Glutamatergic neuron (in vitro differentiated cells): Measurements from ENCODE around the gene EML1. TPM values are rescaled to one million over a fixed set of nuclear protein-coding genes. Genes with fewer than 3 reads are reported as not detected.

ENCODE experiments used
- DNase-seq: peaks from one replicate; pipeline ENCODE4 v3.0.0; 2022
- H3K27ac Mint-ChIP-seq: one replicate; pipeline ENCODE4 v1.8.0; 2020; ENCODE audit warnings: mild to moderate bottlenecking, mixed read lengths, inconsistent platforms; ENCODE audit not compliant: unreplicated experiment
- H3K27me3 Mint-ChIP-seq: one replicate; pipeline ENCODE4 v1.8.0; 2020; ENCODE audit warnings: mild to moderate bottlenecking, moderate library complexity, mixed read lengths, inconsistent platforms; ENCODE audit not compliant: unreplicated experiment
- H3K36me3 Mint-ChIP-seq: one replicate; pipeline ENCODE4 v1.8.0; 2020; ENCODE audit warnings: mild to moderate bottlenecking, mixed read lengths, inconsistent platforms; ENCODE audit not compliant: unreplicated experiment
- H3K4me1 Mint-ChIP-seq: one replicate; pipeline ENCODE4 v1.8.0; 2020; ENCODE audit warnings: mild to moderate bottlenecking, low read depth, mixed read lengths, inconsistent platforms; ENCODE audit not compliant: unreplicated experiment
- H3K4me3 Mint-ChIP-seq: one replicate; pipeline ENCODE4 v1.8.0; 2020; ENCODE audit warnings: mild to moderate bottlenecking, mixed read lengths, inconsistent platforms; ENCODE audit not compliant: unreplicated experiment
- H3K9me3 Mint-ChIP-seq: one replicate; pipeline ENCODE4 v1.8.0; 2020; ENCODE audit warnings: mild to moderate bottlenecking, moderate library complexity, mixed read lengths, inconsistent platforms; ENCODE audit not compliant: unreplicated experiment
- CTCF ChIP-seq: fragments of 200-600 bp; sonication (generic); IDR thresholded peaks from one replicate; pipeline ENCODE4 v1.5.0; 2021; ENCODE audit not compliant: partially characterized antibody, unreplicated experiment
- total RNA-seq: library from RNA; stranded (reverse); fragmentation: NEBNext Ultra II Directional; extraction: Animal tissue kit (Norgen Biotek cat#: 25700); gene quantifications from one replicate; pipeline ENCODE4 v1.2.1, GENCODE V29; 2021; ENCODE audit not compliant: unreplicated experiment

Gene EML1
- total RNA-seq, 1 donor from 2014 or later: 73.6 TPM

- DNase-seq: no peak
- Mint-ChIP-seq H3K27ac (no peak overlapping the region), H3K4me3 (no peak overlapping the region), H3K4me1 (peaks cover 35% of the 10 kb centered on the region), H3K36me3 (no peaks in the 10 kb centered on the region), H3K9me3 (peaks cover 10% of the 10 kb centered on the region), H3K27me3 (peaks cover 8% of the 10 kb centered on the region)
- TF ChIP-seq CTCF: no peak
These were observed 25.4 kb downstream of the EML1 start for GRCh38 chr14:99818503-99819036.

- H3K4me3 Mint-ChIP-seq: no peak overlapping the region
- TF ChIP-seq CTCF: no peak
- peaks cover 10% of the 10 kb centered on the region for H3K9me3 Mint-ChIP-seq
- H3K27ac Mint-ChIP-seq: no peak overlapping the region
- no peak for DNase-seq
- peaks cover 8% of the 10 kb centered on the region for H3K27me3 Mint-ChIP-seq
- no peaks in the 10 kb centered on the region for H3K36me3 Mint-ChIP-seq
- H3K4me1 Mint-ChIP-seq: peaks cover 32% of the 10 kb centered on the region
These were observed 26.3 kb downstream of the EML1 start for GRCh38 chr14:99819514-99819913.

- Mint-ChIP-seq H3K4me1 (peaks cover 27% of the 10 kb centered on the region), H3K27ac (no peak overlapping the region), H3K4me3 (no peak overlapping the region), H3K36me3 (no peaks in the 10 kb centered on the region), H3K9me3 (peaks cover 10% of the 10 kb centered on the region), H3K27me3 (peaks cover 5% of the 10 kb centered on the region)
- no peak for TF ChIP-seq CTCF
- no peak for DNase-seq
These were observed 27.6 kb downstream of the EML1 start for GRCh38 chr14:99820702-99821331.

GRCh38 chr14:99821519-99822508, 28.6 kb downstream of the EML1 start:
- Mint-ChIP-seq H3K4me3 (peak overlapping the region; percentile 52), H3K27me3 (peaks cover 5% of the 10 kb centered on the region), H3K9me3 (peaks cover 10% of the 10 kb centered on the region), H3K36me3 (no peaks in the 10 kb centered on the region), H3K4me1 (peaks cover 26% of the 10 kb centered on the region), H3K27ac (peak overlapping the region; percentile 90)
- no peak for DNase-seq
- no peak for TF ChIP-seq CTCF
